HepG2 (cell line): ENCODE measurements around the gene RABGGTA. TPM values are rescaled to one million over a fixed set of nuclear protein-coding genes. Genes with fewer than 3 reads are reported as not detected.

Experiments
- ELF3 ChIP-seq: IDR thresholded peaks from 2 replicates; pipeline ENCODE4 v1.6.1; 2016; ENCODE audit warnings: missing genetic modification reagents, missing compliant biosample characterization
- FOSL1 ChIP-seq: sonication (generic); formaldehyde crosslinking; IDR thresholded peaks from 2 replicates; pipeline ENCODE4 v1.9.0; 2021; ENCODE audit warnings: missing genetic modification reagents, borderline replicate concordance
- GLI4 ChIP-seq: sonication (generic); formaldehyde crosslinking; IDR thresholded peaks from 2 replicates; pipeline ENCODE4 v1.5.1; 2020; ENCODE audit warnings: missing genetic modification reagents, mild to moderate bottlenecking, moderate library complexity, borderline replicate concordance
- HDAC1 ChIP-seq: sonication (generic); formaldehyde crosslinking; IDR thresholded peaks from 2 replicates; pipeline ENCODE4 v1.5.1; 2020; ENCODE audit warnings: mild to moderate bottlenecking, missing genetic modification reagents
- JDP2 ChIP-seq: sonication (generic); formaldehyde crosslinking; IDR thresholded peaks from 2 replicates; pipeline ENCODE4 v1.8.1; 2022; ENCODE audit warnings: missing genetic modification reagents, borderline replicate concordance
- MATR3 ChIP-seq: sonication (generic); formaldehyde crosslinking; IDR thresholded peaks from 2 replicates; pipeline ENCODE4 v1.4.0; 2020; ENCODE audit warnings: missing genetic modification reagents
- MXD4 ChIP-seq: IDR thresholded peaks from 2 replicates; pipeline ENCODE4 v1.6.1; 2016; ENCODE audit warnings: mild to moderate bottlenecking, missing biosample characterization, missing genetic modification reagents
- NCOR1 ChIP-seq: fragments of 200-600 bp; sonication (generic); IDR thresholded peaks from 2 replicates; pipeline ENCODE4 v1.7.0; 2017; ENCODE audit warnings: antibody characterized with exemption, low read length, borderline replicate concordance
- NPAS2 ChIP-seq: sonication (generic); formaldehyde crosslinking; IDR thresholded peaks from 2 replicates; pipeline ENCODE4 v1.8.0; 2022; ENCODE audit warnings: mild to moderate bottlenecking, missing genetic modification reagents, borderline replicate concordance
- PCBP2 ChIP-seq: fragments of 200-400 bp; formaldehyde crosslinking; optimal IDR thresholded peaks from 2 replicates; pipeline ENCODE3; 2018; ENCODE audit warnings: low read length, low read depth; ENCODE audit not compliant: poor library complexity, severe bottlenecking
- REL ChIP-seq: sonication (generic); formaldehyde crosslinking; conservative IDR thresholded peaks from 2 replicates; pipeline ENCODE4 v1.8.0; 2022; ENCODE audit warnings: mild to moderate bottlenecking, missing genetic modification reagents, moderate library complexity
- SIX1 ChIP-seq: sonication (generic); formaldehyde crosslinking; IDR thresholded peaks from 2 replicates; pipeline ENCODE4 v1.4.0; 2020; ENCODE audit warnings: missing genetic modification reagents, borderline replicate concordance
- TOE1 ChIP-seq: sonication (generic); formaldehyde crosslinking; IDR thresholded peaks from 2 replicates; pipeline ENCODE4 v1.4.0; 2020; ENCODE audit warnings: mild to moderate bottlenecking, missing genetic modification reagents
- TRIM22 ChIP-seq: fragments of 450-650 bp; IDR thresholded peaks from 2 replicates; pipeline ENCODE4 v1.6.1; 2017
- ZNF446 ChIP-seq: sonication (generic); formaldehyde crosslinking; IDR thresholded peaks from 2 replicates; pipeline ENCODE4 v1.5.0; 2020; ENCODE audit warnings: mild to moderate bottlenecking, missing genetic modification reagents
- ZNF512 ChIP-seq: sonication (generic); formaldehyde crosslinking; IDR thresholded peaks from 2 replicates; pipeline ENCODE4 v1.4.0; 2020; ENCODE audit warnings: mild to moderate bottlenecking, missing genetic modification reagents
- ZNF614 ChIP-seq: IDR thresholded peaks from 2 replicates; pipeline ENCODE4 v1.6.1; 2018; ENCODE audit warnings: missing biosample characterization, missing genetic modification reagents, inconsistent platforms, borderline replicate concordance
- ZNF713 ChIP-seq: sonication (generic); formaldehyde crosslinking; IDR thresholded peaks from 2 replicates; pipeline ENCODE4 v1.4.0; 2020; ENCODE audit warnings: mild to moderate bottlenecking, missing genetic modification reagents
- polyA plus RNA-seq, 8 experiments: library from polyadenylated mRNA; depleted of rRNA in 3 of 8; stranded (reverse) in 7 of 8; unstranded in 1 of 8; fragments of >200 nt; fragmentation: Illumina TruSeq in 4 of 8; extraction: Trizol in 4 of 8; gene quantifications; 2 replicates each; pipeline versions ENCODE4 v1.2.1 to v1.2.3, GENCODE V29; 2011 to 2016; ENCODE audit warnings: low read depth in 4 of 8, missing spikeins in 1 of 8, mixed read lengths in 1 of 8; ENCODE audit not compliant: insufficient read depth in 1 of 8
- total RNA-seq, 5 experiments: library from RNA; depleted of rRNA; stranded (reverse); fragments of >200 nt; fragmentation: Illumina TruSeq; extraction: Trizol; gene quantifications; 2 replicates each; pipeline ENCODE4 v1.2.3, GENCODE V29; 2016; ENCODE audit warnings: low read depth in 1 of 5
- TF ChIP-seq, protein P1 (sequence below): sonication (generic); formaldehyde crosslinking; IDR thresholded peaks from 2 replicates; pipeline ENCODE4 v1.4.0; 2020; ENCODE audit warnings: missing genetic modification reagents, low read depth, mild to moderate bottlenecking, borderline replicate concordance
- TF ChIP-seq, protein P2 (sequence below): sonication (generic); formaldehyde crosslinking; IDR thresholded peaks from 2 replicates; pipeline ENCODE4 v1.4.0; 2020; ENCODE audit warnings: mild to moderate bottlenecking, missing genetic modification reagents
- TF ChIP-seq, protein P3 (sequence below): sonication (generic); formaldehyde crosslinking; IDR thresholded peaks from 2 replicates; pipeline ENCODE4 v1.5.0; 2020; ENCODE audit warnings: missing genetic modification reagents
- TF ChIP-seq, protein P4 (sequence below): sonication (generic); formaldehyde crosslinking; IDR thresholded peaks from 2 replicates; pipeline ENCODE4 v1.5.1; 2020; ENCODE audit warnings: missing genetic modification reagents, mild to moderate bottlenecking, borderline replicate concordance

Gene RABGGTA
- total and polyA plus RNA-seq, 2 of the 13 experiments (the other 11 are each of a cell fraction or from before 2014, with no cell fraction given) = 57.9 to 90.8 TPM

DNA sequence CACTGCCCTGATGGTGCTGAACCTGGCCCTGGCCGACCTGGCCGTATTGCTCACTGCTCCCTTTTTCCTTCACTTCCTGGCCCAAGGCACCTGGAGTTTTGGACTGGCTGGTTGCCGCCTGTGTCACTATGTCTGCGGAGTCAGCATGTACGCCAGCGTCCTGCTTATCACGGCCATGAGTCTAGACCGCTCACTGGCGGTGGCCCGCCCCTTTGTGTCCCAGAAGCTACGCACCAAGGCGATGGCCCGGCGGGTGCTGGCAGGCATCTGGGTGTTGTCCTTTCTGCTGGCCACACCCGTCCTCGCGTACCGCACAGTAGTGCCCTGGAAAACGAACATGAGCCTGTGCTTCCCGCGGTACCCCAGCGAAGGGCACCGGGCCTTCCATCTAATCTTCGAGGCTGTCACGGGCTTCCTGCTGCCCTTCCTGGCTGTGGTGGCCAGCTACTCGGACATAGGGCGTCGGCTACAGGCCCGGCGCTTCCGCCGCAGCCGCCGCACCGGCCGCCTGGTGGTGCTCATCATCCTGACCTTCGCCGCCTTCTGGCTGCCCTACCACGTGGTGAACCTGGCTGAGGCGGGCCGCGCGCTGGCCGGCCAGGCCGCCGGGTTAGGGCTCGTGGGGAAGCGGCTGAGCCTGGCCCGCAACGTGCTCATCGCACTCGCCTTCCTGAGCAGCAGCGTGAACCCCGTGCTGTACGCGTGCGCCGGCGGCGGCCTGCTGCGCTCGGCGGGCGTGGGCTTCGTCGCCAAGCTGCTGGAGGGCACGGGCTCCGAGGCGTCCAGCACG lies 44.6 kb upstream of the RABGGTA start (continued):
- TF ChIP-seq NCOR1 (no peak), ZNF446 (CRISPR knock-in tag) (peak; percentile 96), FOSL1 (CRISPR knock-in tag) (peak; percentile 70), ELF3 (CRISPR knock-in tag) (peak; percentile 96), ZNF713 (CRISPR knock-in tag) (peak; percentile 98), REL (CRISPR knock-in tag) (no peak), NPAS2 (CRISPR knock-in tag) (no peak), PCBP2 (no peak), ZNF614 (CRISPR knock-in tag) (peak; percentile 92; the same call in 1 of the 2 replicates), ZNF512 (CRISPR knock-in tag) (peak; percentile 81), SIX1 (CRISPR knock-in tag) (no peak), TRIM22 (no peak), JDP2 (no peak), MXD4 (peak; percentile 91; the same call in 1 of the 2 replicates), HDAC1 (CRISPR knock-in tag) (no peak), GLI4 (CRISPR knock-in tag) (peak; percentile 98; the same call in 1 of the 2 replicates), MATR3 (CRISPR knock-in tag) (no peak), TOE1 (peak; percentile 42; the same call in 1 of the 2 replicates)
- TF ChIP-seq, protein P1, sequence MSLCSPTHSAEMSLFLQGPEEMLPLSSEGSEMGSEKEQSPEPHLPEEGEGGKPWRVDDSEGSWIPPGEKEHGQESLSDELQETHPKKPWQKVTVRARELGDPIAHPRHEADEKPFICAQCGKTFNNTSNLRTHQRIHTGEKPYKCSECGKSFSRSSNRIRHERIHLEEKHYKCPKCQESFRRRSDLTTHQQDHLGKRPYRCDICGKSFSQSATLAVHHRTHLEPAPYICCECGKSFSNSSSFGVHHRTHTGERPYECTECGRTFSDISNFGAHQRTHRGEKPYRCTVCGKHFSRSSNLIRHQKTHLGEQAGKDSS (CRISPR knock-in tag) = peak; percentile 96
- TF ChIP-seq, protein P2, sequence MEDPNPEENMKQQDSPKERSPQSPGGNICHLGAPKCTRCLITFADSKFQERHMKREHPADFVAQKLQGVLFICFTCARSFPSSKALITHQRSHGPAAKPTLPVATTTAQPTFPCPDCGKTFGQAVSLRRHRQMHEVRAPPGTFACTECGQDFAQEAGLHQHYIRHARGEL = peak; percentile 97
- TF ChIP-seq, protein P3, sequence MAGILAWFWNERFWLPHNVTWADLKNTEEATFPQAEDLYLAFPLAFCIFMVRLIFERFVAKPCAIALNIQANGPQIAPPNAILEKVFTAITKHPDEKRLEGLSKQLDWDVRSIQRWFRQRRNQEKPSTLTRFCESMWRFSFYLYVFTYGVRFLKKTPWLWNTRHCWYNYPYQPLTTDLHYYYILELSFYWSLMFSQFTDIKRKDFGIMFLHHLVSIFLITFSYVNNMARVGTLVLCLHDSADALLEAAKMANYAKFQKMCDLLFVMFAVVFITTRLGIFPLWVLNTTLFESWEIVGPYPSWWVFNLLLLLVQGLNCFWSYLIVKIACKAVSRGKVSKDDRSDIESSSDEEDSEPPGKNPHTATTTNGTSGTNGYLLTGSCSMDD (CRISPR knock-in tag) = peak; percentile 99
- TF ChIP-seq, protein P4, sequence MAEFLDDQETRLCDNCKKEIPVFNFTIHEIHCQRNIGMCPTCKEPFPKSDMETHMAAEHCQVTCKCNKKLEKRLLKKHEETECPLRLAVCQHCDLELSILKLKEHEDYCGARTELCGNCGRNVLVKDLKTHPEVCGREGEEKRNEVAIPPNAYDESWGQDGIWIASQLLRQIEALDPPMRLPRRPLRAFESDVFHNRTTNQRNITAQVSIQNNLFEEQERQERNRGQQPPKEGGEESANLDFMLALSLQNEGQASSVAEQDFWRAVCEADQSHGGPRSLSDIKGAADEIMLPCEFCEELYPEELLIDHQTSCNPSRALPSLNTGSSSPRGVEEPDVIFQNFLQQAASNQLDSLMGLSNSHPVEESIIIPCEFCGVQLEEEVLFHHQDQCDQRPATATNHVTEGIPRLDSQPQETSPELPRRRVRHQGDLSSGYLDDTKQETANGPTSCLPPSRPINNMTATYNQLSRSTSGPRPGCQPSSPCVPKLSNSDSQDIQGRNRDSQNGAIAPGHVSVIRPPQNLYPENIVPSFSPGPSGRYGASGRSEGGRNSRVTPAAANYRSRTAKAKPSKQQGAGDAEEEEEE (CRISPR knock-in tag) = peak; percentile 98
